Measurements from ENCODE around the gene DUSP7.

Gene DUSP7

DNA sequence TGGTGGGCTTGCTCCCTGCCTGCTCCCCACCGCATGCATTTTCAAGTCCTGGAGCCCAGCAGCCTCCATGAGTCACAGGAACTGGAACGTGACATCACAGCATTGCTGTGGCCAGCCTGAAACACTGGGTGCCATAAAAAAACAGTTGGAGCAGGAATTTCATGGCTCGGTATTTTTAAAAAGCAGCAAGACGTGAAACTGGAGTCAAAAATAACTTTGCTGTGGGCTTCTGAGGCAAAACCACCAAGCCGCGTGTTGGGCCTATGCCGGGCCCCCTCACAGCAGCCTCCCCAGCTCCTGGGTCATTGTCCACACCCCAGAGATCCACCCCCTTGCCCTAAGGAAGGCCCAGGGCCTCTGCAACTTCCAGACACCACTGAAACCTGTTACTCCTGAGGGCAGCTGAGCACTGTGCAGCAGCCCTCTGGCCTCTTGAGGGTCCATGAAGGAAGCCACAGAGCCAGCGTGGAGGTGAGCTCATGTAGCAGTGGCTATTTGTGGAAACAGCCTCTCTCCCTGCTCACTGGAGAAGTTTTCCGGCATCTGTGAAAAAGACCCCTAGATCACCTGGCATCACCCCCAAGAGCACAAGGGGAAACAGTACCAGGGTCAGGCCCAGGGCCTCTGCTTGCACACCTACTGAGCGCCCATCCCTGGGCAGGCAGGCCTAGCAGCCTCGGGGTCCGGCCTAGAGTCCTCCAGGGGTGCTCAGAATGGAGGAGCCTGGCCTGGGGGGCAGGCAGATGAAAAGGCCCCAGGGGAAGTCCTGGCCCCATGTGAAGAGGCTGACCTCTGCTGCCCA is 34.0 kb upstream of the DUSP7 start:
- TF ChIP-seq, protein P1, sequence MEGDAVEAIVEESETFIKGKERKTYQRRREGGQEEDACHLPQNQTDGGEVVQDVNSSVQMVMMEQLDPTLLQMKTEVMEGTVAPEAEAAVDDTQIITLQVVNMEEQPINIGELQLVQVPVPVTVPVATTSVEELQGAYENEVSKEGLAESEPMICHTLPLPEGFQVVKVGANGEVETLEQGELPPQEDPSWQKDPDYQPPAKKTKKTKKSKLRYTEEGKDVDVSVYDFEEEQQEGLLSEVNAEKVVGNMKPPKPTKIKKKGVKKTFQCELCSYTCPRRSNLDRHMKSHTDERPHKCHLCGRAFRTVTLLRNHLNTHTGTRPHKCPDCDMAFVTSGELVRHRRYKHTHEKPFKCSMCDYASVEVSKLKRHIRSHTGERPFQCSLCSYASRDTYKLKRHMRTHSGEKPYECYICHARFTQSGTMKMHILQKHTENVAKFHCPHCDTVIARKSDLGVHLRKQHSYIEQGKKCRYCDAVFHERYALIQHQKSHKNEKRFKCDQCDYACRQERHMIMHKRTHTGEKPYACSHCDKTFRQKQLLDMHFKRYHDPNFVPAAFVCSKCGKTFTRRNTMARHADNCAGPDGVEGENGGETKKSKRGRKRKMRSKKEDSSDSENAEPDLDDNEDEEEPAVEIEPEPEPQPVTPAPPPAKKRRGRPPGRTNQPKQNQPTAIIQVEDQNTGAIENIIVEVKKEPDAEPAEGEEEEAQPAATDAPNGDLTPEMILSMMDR (IDR thresholded peaks at IDR 0.05; ENCODE audit: low read depth, low read length) = no peak
- no peak overlapping the region for H3K4me3 ChIP-seq (replicated peaks in 1 of 2; ENCODE audit: low read depth in 2 of 2, low read length in 2 of 2)
- DNase-seq (ENCODE audit: low read depth in 2 of 2) = peak; percentile 83 to 86

DNA sequence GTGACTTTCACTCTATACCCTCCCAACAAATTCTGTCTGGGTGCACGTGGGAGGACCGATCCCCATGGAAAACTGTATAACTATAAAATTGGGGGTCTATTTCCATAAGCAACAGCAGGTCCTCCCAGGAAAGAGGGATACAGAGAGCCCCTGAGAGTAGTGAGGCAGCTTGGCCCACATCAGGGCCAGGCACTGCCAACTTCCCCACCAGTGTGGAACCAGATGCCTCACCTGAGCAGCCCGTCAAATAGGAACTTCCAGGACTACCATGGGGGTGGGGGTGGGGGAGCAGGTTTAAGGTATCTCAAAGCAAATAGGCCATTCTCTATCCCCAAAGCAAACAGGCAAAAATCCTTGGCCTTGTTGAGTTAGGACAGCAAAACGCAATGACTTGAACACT is 33.3 kb upstream of the DUSP7 start:
- no peak for DNase-seq (ENCODE audit: low read depth in 2 of 2)
- TF ChIP-seq, protein P1 (IDR thresholded peaks at IDR 0.05; ENCODE audit: low read depth, low read length) = no peak
- H3K4me3 ChIP-seq (replicated peaks in 1 of 2; ENCODE audit: low read depth in 2 of 2, low read length in 2 of 2) = no peak overlapping the region

- TF ChIP-seq, protein P1 (IDR thresholded peaks at IDR 0.05; ENCODE audit: low read depth, low read length) = no peak
- H3K4me3 ChIP-seq (replicated peaks in 1 of 2; ENCODE audit: low read depth in 2 of 2, low read length in 2 of 2) = no peak overlapping the region
- peak; percentile 76 to 89 for DNase-seq (ENCODE audit: low read depth in 2 of 2)
Observed at GRCh38 chr3:52088445-52089367, 32.3 kb upstream of the DUSP7 start.

DNA sequence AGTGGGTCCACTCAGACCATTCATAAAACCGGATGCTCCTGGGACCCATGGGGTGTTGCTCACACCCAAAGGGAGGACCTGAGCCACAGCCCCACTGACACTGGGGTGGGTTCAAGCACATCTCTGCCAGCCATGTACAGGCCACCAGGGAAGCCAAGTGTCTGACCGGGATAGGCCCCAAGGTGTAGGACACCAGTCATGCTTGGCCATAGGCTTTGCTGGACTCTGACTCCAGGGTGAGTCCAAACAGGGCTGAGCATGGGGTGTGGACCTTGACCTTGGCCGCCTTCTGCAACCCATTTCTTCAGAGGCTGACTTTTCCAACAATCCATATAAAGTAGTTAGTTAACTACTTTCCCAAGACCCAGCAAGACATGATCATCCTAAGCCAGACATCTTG is 31.4 kb upstream of the DUSP7 start:
- DNase-seq (ENCODE audit: low read depth in 2 of 2) = no peak
- no peak overlapping the region for H3K4me3 ChIP-seq (replicated peaks in 1 of 2; ENCODE audit: low read depth in 2 of 2, low read length in 2 of 2)
- TF ChIP-seq, protein P1 (IDR thresholded peaks at IDR 0.05; ENCODE audit: low read depth, low read length) = no peak

GRCh38 chr3:52086976-52087663 is 30.7 kb upstream of the DUSP7 start:
- DNase-seq (ENCODE audit: low read depth in 2 of 2) = peak; percentile 54 to 59
- TF ChIP-seq, protein P1 (IDR thresholded peaks at IDR 0.05; ENCODE audit: low read depth, low read length) = no peak
- no peak overlapping the region for H3K4me3 ChIP-seq (replicated peaks in 1 of 2; ENCODE audit: low read depth in 2 of 2, low read length in 2 of 2)

GRCh38 chr3:52086461-52086860 is 30.1 kb upstream of the DUSP7 start:
- TF ChIP-seq, protein P1 (IDR thresholded peaks at IDR 0.05; ENCODE audit: low read depth, low read length) = no peak
- no peak for DNase-seq (ENCODE audit: low read depth in 2 of 2)
- H3K4me3 ChIP-seq (replicated peaks in 1 of 2; ENCODE audit: low read depth in 2 of 2, low read length in 2 of 2) = no peak overlapping the region
